ENCODE results near the gene OR2D2.
"Not testable (repeated sequence)": the region's sequence is repeated elsewhere in the genome, so short reads cannot be mapped to it uniquely, and the experiment has no call there.

Gene OR2D2

GRCh38 chr11:6898911-6899310 is 6.6 kb upstream of the OR2D2 start:
- Mint-ChIP-seq H3K36me3 (no peaks in the 10 kb centered on the region), H3K4me1 (peaks cover 5% of the 10 kb centered on the region), H3K9me3 (no peaks in the 10 kb centered on the region), H3K4me3 (no peak overlapping the region), H3K27ac (no peak overlapping the region), H3K27me3 (peaks cover 21% of the 10 kb centered on the region)
- ATAC-seq: no peak

GRCh38 chr11:6895010-6895409 is 2.7 kb upstream of the OR2D2 start:
- Mint-ChIP-seq H3K36me3 (no peaks in the 10 kb centered on the region), H3K4me1 (peaks cover 5% of the 10 kb centered on the region), H3K9me3 (no peaks in the 10 kb centered on the region), H3K27ac (no peak overlapping the region), H3K4me3 (no peak overlapping the region), H3K27me3 (peaks cover 22% of the 10 kb centered on the region)
- ATAC-seq: peak; percentile 64

- Mint-ChIP-seq H3K4me1 (peaks cover 5% of the 10 kb centered on the region), H3K9me3 (no peaks in the 10 kb centered on the region), H3K27me3 (peaks cover 18% of the 10 kb centered on the region), H3K4me3 (no peak overlapping the region), H3K27ac (no peak overlapping the region), H3K36me3 (no peaks in the 10 kb centered on the region)
- ATAC-seq: no peak
These were observed 1.8 kb upstream of the OR2D2 start for GRCh38 chr11:6894097-6894496.

- no peaks in the 10 kb centered on the region for H3K4me1 Mint-ChIP-seq
- ATAC-seq: peak; percentile 58
- H3K36me3 Mint-ChIP-seq: no peaks in the 10 kb centered on the region
- H3K27ac Mint-ChIP-seq: no peak overlapping the region
- no peaks in the 10 kb centered on the region for H3K9me3 Mint-ChIP-seq
- no peak overlapping the region for H3K4me3 Mint-ChIP-seq
- H3K27me3 Mint-ChIP-seq: peaks cover 24% of the 10 kb centered on the region
These were observed 2.5 kb downstream of the OR2D2 start for GRCh38 chr11:6889835-6890234.

GRCh38 chr11:6888830-6889229 is 3.5 kb downstream of the OR2D2 start:
- Mint-ChIP-seq H3K36me3 (no peaks in the 10 kb centered on the region), H3K4me1 (no peaks in the 10 kb centered on the region), H3K27me3 (peaks cover 34% of the 10 kb centered on the region), H3K27ac (no peak overlapping the region), H3K9me3 (no peaks in the 10 kb centered on the region), H3K4me3 (no peak overlapping the region)
- ATAC-seq: no peak

- H3K27ac Mint-ChIP-seq, H3K4me1 Mint-ChIP-seq, H3K9me3 Mint-ChIP-seq, H3K4me3 Mint-ChIP-seq, ATAC-seq, H3K36me3 Mint-ChIP-seq: not testable (repeated sequence)
- peaks cover 43% of the 10 kb centered on the region for H3K27me3 Mint-ChIP-seq
These were observed 4.6 kb downstream of the OR2D2 start for GRCh38 chr11:6887711-6888110.

- Mint-ChIP-seq H3K36me3 (no peaks in the 10 kb centered on the region), H3K4me1 (no peaks in the 10 kb centered on the region), H3K4me3 (no peak overlapping the region)
These were observed 9.5 kb downstream of the OR2D2 start for GRCh38 chr11:6882751-6883150.

DNA sequence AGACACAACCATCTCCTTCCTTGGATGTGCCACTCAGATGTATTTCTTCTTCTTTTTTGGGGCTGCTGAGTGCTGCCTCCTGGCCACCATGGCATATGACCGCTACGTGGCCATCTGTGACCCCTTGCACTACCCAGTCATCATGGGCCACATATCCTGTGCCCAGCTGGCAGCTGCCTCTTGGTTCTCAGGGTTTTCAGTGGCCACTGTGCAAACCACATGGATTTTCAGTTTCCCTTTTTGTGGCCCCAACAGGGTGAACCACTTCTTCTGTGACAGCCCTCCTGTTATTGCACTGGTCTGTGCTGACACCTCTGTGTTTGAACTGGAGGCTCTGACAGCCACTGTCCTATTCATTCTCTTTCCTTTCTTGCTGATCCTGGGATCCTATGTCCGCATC is 15.4 kb downstream of the OR2D2 start:
- Mint-ChIP-seq H3K36me3 (no peaks in the 10 kb centered on the region), H3K4me1 (no peaks in the 10 kb centered on the region), H3K9me3 (no peaks in the 10 kb centered on the region), H3K27me3 (peaks cover 21% of the 10 kb centered on the region), H3K27ac (no peak overlapping the region), H3K4me3 (no peak overlapping the region)
- ATAC-seq: no peak

More at GRCh38 chr11:6882751-6883150, 9.5 kb downstream of the OR2D2 start:
- Mint-ChIP-seq H3K9me3 (no peaks in the 10 kb centered on the region), H3K27me3 (peaks cover 26% of the 10 kb centered on the region), H3K27ac (no peak overlapping the region)
- ATAC-seq: no peak

DNA sequence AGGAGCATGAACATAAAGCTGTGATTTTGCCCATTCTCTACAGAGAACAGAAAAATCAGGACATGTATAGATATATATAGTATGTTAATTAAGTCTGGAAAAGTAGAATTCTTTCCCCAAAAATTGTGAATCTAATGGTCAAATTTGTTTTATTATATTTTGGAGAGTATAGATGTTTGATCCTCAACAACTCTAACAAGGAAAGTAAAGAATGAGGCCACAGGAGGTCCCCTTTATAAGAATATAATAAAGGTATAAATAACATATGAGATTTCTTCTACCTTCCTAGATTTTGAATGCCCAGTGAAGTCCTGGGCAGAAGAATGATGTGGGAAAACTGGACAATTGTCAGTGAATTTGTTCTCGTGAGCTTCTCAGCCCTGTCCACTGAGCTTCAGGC is 16.0 kb downstream of the OR2D2 start, which contains the start of gene OR10A4:
OR10A4 (plus strand) TSS at position 301 of the 400 bp plus-strand sequence; CDS start at position 324, 23 bp downstream.
- no peaks in the 10 kb centered on the region for H3K4me1 Mint-ChIP-seq
- no peaks in the 10 kb centered on the region for H3K36me3 Mint-ChIP-seq
- ATAC-seq: no peak
- no peak within 1 kb of the TSS for H3K4me3 Mint-ChIP-seq
- H3K9me3 Mint-ChIP-seq: no peaks in the 10 kb centered on the region
- H3K27me3 Mint-ChIP-seq: peaks cover 21% of the 10 kb centered on the region
- H3K27ac Mint-ChIP-seq: no peak within 1 kb of the TSS

DNA sequence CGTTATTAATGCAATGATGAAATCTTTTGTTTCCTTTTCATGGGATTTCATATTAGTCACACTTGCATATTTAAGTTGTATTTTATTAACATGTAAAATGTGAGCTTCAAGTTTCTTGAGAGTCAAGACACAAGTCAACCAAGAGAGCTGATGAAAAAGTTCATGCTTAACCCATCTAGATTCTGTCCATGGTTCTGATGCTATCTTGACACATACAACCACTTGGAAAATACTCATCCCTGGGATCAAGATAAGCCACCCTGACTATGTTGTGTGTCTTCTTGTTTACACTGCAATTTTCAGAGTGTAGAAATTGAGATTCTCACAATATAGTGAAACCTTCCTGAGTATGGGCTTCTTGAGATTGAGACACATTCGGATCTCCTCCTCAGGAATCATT is 16.5 kb downstream of the OR2D2 start:
- peaks cover 21% of the 10 kb centered on the region for H3K27me3 Mint-ChIP-seq
- no peak overlapping the region for H3K27ac Mint-ChIP-seq
- ATAC-seq: no peak
- H3K9me3 Mint-ChIP-seq: no peaks in the 10 kb centered on the region
- no peak overlapping the region for H3K4me3 Mint-ChIP-seq
- no peaks in the 10 kb centered on the region for H3K4me1 Mint-ChIP-seq
- H3K36me3 Mint-ChIP-seq: no peaks in the 10 kb centered on the region

- ATAC-seq: no peak
- Mint-ChIP-seq H3K4me3 (no peak overlapping the region), H3K4me1 (no peaks in the 10 kb centered on the region), H3K27ac (no peak overlapping the region), H3K27me3 (peaks cover 11% of the 10 kb centered on the region), H3K36me3 (no peaks in the 10 kb centered on the region), H3K9me3 (no peaks in the 10 kb centered on the region)
These were observed 21.0 kb downstream of the OR2D2 start for GRCh38 chr11:6871278-6871677.

GRCh38 chr11:6864438-6864837 is 27.9 kb downstream of the OR2D2 start:
- no peak for ATAC-seq
- Mint-ChIP-seq H3K27me3 (peaks cover 7% of the 10 kb centered on the region), H3K27ac (no peak overlapping the region), H3K4me1 (no peaks in the 10 kb centered on the region), H3K4me3 (no peak overlapping the region), H3K9me3 (peaks cover 6% of the 10 kb centered on the region), H3K36me3 (no peaks in the 10 kb centered on the region)

DNA sequence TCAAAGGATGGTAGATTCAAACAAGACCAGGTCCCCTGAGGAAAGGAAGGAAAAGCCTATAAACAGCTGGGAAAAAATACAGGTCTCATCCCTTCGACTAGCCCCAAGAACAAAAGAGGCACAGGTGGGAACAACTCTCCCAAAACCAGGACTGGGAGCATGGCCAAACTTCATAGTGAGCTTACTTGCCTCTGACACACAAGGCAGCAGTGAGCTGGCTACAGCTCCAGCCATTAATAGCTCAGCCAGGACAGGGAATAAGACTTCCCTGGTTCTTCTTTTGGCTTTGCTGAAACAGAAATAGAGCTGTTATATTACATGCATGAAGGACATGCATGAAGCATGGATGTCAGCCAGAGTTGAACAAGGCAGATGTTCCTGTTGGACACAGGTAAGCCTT is 29.3 kb downstream of the OR2D2 start, which contains the start of gene OR10A2:
OR10A2 (plus strand) TSS at position 97 of the 400 bp plus-strand sequence. CDS start 6,698 bp downstream, outside the sequence.
- Mint-ChIP-seq H3K36me3 (no peaks in the 10 kb centered on the region), H3K4me3 (no peak within 1 kb of the TSS), H3K27ac (no peak within 1 kb of the TSS), H3K4me1 (no peaks in the 10 kb centered on the region), H3K9me3 (peaks cover 6% of the 10 kb centered on the region), H3K27me3 (peaks cover 14% of the 10 kb centered on the region)
- no peak for ATAC-seq

DNA sequence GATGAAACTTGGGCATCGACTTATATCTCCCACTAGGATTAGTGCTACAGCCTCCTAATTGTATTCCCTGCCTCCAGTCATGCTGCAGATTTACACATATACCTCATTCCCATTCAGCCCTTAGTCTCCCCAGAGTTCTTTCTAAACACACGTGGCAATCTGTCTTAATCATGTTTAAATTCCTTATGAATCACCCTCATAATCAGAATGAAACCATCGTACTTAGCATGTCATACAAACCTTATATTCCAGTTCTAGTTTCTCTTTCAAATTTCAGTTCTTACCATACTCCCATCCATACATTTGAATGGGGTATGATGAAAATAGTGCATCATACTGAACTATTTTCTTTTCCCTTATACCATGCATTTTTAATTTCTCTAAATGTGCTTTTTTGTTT is 35.4 kb downstream of the OR2D2 start:
- Mint-ChIP-seq H3K9me3 (peaks cover 10% of the 10 kb centered on the region), H3K27ac (no peak overlapping the region), H3K27me3 (peaks cover 14% of the 10 kb centered on the region), H3K4me1 (no peaks in the 10 kb centered on the region), H3K36me3 (peaks cover 6% of the 10 kb centered on the region), H3K4me3 (no peak overlapping the region)
- no peak for ATAC-seq

GRCh38 chr11:6855971-6856541 is 36.2 kb downstream of the OR2D2 start:
- no peak overlapping the region for H3K27ac Mint-ChIP-seq
- H3K4me1 Mint-ChIP-seq: no peaks in the 10 kb centered on the region
- H3K9me3 Mint-ChIP-seq: peaks cover 5% of the 10 kb centered on the region
- no peak overlapping the region for H3K4me3 Mint-ChIP-seq
- peaks cover 14% of the 10 kb centered on the region for H3K27me3 Mint-ChIP-seq
- peaks cover 6% of the 10 kb centered on the region for H3K36me3 Mint-ChIP-seq
- no peak for ATAC-seq

DNA sequence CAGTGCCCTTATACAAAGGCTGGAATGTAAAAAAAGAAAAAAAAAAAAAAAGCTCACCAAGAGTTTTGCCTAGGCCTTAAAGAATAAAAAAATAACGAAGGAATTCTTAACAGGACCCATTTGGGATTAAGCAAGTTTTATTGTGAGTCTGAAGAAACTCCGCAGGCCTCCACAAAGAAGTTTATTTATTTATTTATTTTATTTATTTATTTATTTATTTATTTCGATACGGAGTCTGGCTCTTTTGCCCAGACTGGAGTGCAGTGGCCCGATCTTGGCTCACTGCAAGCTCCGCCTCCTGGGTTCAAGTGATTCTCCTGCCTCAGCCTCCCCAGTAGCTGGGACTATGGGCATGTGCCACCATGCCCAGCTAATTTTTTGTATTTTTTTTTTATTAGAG is 37.5 kb downstream of the OR2D2 start:
- ATAC-seq, H3K9me3 Mint-ChIP-seq, H3K4me1 Mint-ChIP-seq, H3K4me3 Mint-ChIP-seq, H3K36me3 Mint-ChIP-seq, H3K27ac Mint-ChIP-seq: not testable (repeated sequence)
- peaks cover 10% of the 10 kb centered on the region for H3K27me3 Mint-ChIP-seq

Data from stimulated activated memory B cell treated with anti-CD40 and anti-IgM and Interleukin-4, amounts not matched to agents 10 μg/mL and 1 μg/mL and 100 μg/mL, for 72 hours (primary cell).